Purkinje cell (primary cell): Measurements from ENCODE around the gene NCOR2. TPM values are rescaled to one million over a fixed set of nuclear protein-coding genes. Genes with fewer than 3 reads are reported as not detected.

Source experiments
- polyA plus RNA-seq: library from polyadenylated mRNA; unstranded; fragments of >200 nt; fragmentation: Nextera tagmentation; gene quantifications from 2 replicates; pipeline ENCODE4 v1.2.1, GENCODE V29; 2014

Gene NCOR2
- polyA plus RNA-seq: 2.0 and 2.2 TPM in 2 replicates

GRCh38 chr12:124566997-124567672 lies at the start of gene NCOR2:
TSS of gene NCOR2 (minus strand) at chr12:124567612. CDS start at chr12:124495251, 72,361 bp downstream.

